Raji (cell line): ENCODE measurements around the gene KLHL36.

ENCODE experiments used
- POLR2A ChIP-seq: IDR thresholded peaks from 2 replicates; pipeline ENCODE4 v1.6.1; 2011; ENCODE audit warnings: low read depth, low read length, control low read depth; ENCODE audit not compliant: insufficient read depth

Gene KLHL36

GRCh38 chr16:84690088-84690819 lies 41.9 kb downstream of the KLHL36 start:
- no peak for TF ChIP-seq POLR2A

- TF ChIP-seq POLR2A: no peak
These were observed 44.3 kb downstream of the KLHL36 start for GRCh38 chr16:84692451-84693214.

- no peak for TF ChIP-seq POLR2A
These were observed 46.7 kb downstream of the KLHL36 start for GRCh38 chr16:84694980-84695379.

GRCh38 chr16:84699147-84699711 lies 50.9 kb downstream of the KLHL36 start:
- no peak for TF ChIP-seq POLR2A

- peak; percentile 81 for TF ChIP-seq POLR2A
These were observed 51.6 kb downstream of the KLHL36 start, which contains the start of gene USP10 for GRCh38 chr16:84699712-84700445. Gene USP10 (plus strand): TSS chr16:84700000. CDS start chr16:84700091, 91 bp downstream.

- no peak for TF ChIP-seq POLR2A
These were observed 52.4 kb downstream of the KLHL36 start for GRCh38 chr16:84700446-84701300.

- no peak for TF ChIP-seq POLR2A
These were observed 55.4 kb downstream of the KLHL36 start for GRCh38 chr16:84703681-84704080.

GRCh38 chr16:84704253-84704652 lies 55.9 kb downstream of the KLHL36 start:
- TF ChIP-seq POLR2A: no peak

GRCh38 chr16:84706856-84707255 lies 58.5 kb downstream of the KLHL36 start:
- TF ChIP-seq POLR2A: no peak

GRCh38 chr16:84709609-84710008 lies 61.3 kb downstream of the KLHL36 start:
- no peak for TF ChIP-seq POLR2A

- TF ChIP-seq POLR2A: no peak
These were observed 62.4 kb downstream of the KLHL36 start for GRCh38 chr16:84710686-84711085.
